ENCODE measurements around the gene LEUTX. TPM values are rescaled to one million over a fixed set of nuclear protein-coding genes. Genes with fewer than 3 reads are reported as not detected.

LEUTX gene
- total RNA-seq, result not detected
- polyA plus RNA-seq, result not detected

GRCh38 chr19:39778763-39779162, at the start of gene LEUTX:
Gene LEUTX, plus strand, starts transcription at chr19:39778854. Its CDS starts 67 bp downstream, at chr19:39778921.
- WGBS, result 67% methylated on average over 4 of the region's 4 CpGs
- Histone ChIP-seq H3K27me3 (ENCODE audit: control insufficient read depth in 4 of 4, insufficient read depth in 4 of 4, low read length in 3 of 4) (no peaks in the 10 kb centered on the region), H3K4me3 (ENCODE audit: low read depth in 1 of 3, low read length in 3 of 3) (no peak within 1 kb of the TSS), H3K36me3 (ENCODE audit: control insufficient read depth in 4 of 4, insufficient read depth in 3 of 4, low read depth in 1 of 4, low read length in 3 of 4) (no peaks in the 10 kb centered on the region), H3K9me3 (ENCODE audit: control insufficient read depth in 4 of 4, low read length in 3 of 4) (no peaks in the 10 kb centered on the region), H3K9ac (ENCODE audit: low read depth in 1 of 2, low read length in 2 of 2) (no peak within 1 kb of the TSS), H3K4me1 (ENCODE audit: control insufficient read depth in 4 of 4, insufficient read depth in 4 of 4, low read length in 3 of 4) (no peaks in the 10 kb centered on the region), H3K27ac (ENCODE audit: low read depth in 1 of 2, low read length in 2 of 2) (no peak within 1 kb of the TSS)
- no peak for DNase-seq (ENCODE audit: low spot score)
- no peak for TF ChIP-seq ATF3 (IDR thresholded peaks at IDR 0.05)
- TF ChIP-seq FOXA2 (IDR thresholded peaks at IDR 0.05), result no peak
- TF ChIP-seq TAF1 (conservative IDR thresholded peaks at IDR 0.05), result no peak
- TF ChIP-seq FOXA1 (IDR thresholded peaks at IDR 0.05), result no peak
- no peak for TF ChIP-seq RAD21 (IDR thresholded peaks at IDR 0.05)
- no peak for TF ChIP-seq REST (IDR thresholded peaks at IDR 0.05)
- no peak for TF ChIP-seq MAX (IDR thresholded peaks at IDR 0.05)
- TF ChIP-seq ZBTB33 (IDR thresholded peaks at IDR 0.05), result no peak
- TF ChIP-seq SP1 (IDR thresholded peaks at IDR 0.05), result no peak
- TF ChIP-seq JUND (IDR thresholded peaks at IDR 0.05), result no peak
- no peak for TF ChIP-seq EGR1 (IDR thresholded peaks at IDR 0.05; ENCODE audit: low read depth in 2 of 2)
- TF ChIP-seq NR2F2 (IDR thresholded peaks at IDR 0.05), result no peak
- TF ChIP-seq YY1 (IDR thresholded peaks at IDR 0.05), result no peak
- no peak for TF ChIP-seq HNF4A (conservative IDR thresholded peaks at IDR 0.05)
- TF ChIP-seq RXRA (IDR thresholded peaks at IDR 0.05), result no peak

- no peak for TF ChIP-seq CTCF (IDR thresholded peaks at IDR 0.05; ENCODE audit: low read depth, low read length, missing input control)
- no peak for TF ChIP-seq FOXA2 (IDR thresholded peaks at IDR 0.05)
- 44% methylated on average over 4 of the region's 4 CpGs for WGBS
- no peak for DNase-seq (ENCODE audit: low spot score)
- Histone ChIP-seq H3K4me1 (ENCODE audit: control insufficient read depth in 4 of 4, insufficient read depth in 4 of 4, low read length in 3 of 4) (no peaks in the 10 kb centered on the region), H3K27ac (ENCODE audit: low read depth in 1 of 2, low read length in 2 of 2) (no peak overlapping the region), H3K36me3 (ENCODE audit: control insufficient read depth in 4 of 4, insufficient read depth in 3 of 4, low read depth in 1 of 4, low read length in 3 of 4) (no peaks in the 10 kb centered on the region), H3K27me3 (ENCODE audit: control insufficient read depth in 4 of 4, insufficient read depth in 4 of 4, low read length in 3 of 4) (no peaks in the 10 kb centered on the region), H3K9me3 (ENCODE audit: control insufficient read depth in 4 of 4, low read length in 3 of 4) (no peaks in the 10 kb centered on the region), H3K9ac (ENCODE audit: low read depth in 1 of 2, low read length in 2 of 2) (no peak overlapping the region), H3K4me3 (ENCODE audit: low read depth in 1 of 3, low read length in 3 of 3) (no peak overlapping the region)
These were observed 49.1 kb upstream of the LEUTX start for GRCh38 chr19:39729594-39729993.

Measured in liver (tissue), 9 donors.